A673 (cell line): ENCODE results near the gene PRPF40B.

Source experiments
- EZH2 ChIP-seq: fragments of 200-600 bp; sonication (generic); IDR thresholded peaks from 2 replicates; pipeline ENCODE4 v1.6.1; 2017; ENCODE audit warnings: borderline replicate concordance, low read depth, mild to moderate bottlenecking, mixed read lengths, antibody characterized with exemption, low read length; ENCODE audit not compliant: poor library complexity, severe bottlenecking
- TF ChIP-seq, protein P1 (sequence below): fragments of 300-800, 200-600 bp; sonication (generic); conservative IDR thresholded peaks from 2 replicates; pipeline ENCODE4 v1.5.1; 2017; ENCODE audit warnings: low read depth, mild to moderate bottlenecking, antibody characterized with exemption, low read length, moderate library complexity, mixed read lengths

- no peak for TF ChIP-seq EZH2
- TF ChIP-seq, protein P1, sequence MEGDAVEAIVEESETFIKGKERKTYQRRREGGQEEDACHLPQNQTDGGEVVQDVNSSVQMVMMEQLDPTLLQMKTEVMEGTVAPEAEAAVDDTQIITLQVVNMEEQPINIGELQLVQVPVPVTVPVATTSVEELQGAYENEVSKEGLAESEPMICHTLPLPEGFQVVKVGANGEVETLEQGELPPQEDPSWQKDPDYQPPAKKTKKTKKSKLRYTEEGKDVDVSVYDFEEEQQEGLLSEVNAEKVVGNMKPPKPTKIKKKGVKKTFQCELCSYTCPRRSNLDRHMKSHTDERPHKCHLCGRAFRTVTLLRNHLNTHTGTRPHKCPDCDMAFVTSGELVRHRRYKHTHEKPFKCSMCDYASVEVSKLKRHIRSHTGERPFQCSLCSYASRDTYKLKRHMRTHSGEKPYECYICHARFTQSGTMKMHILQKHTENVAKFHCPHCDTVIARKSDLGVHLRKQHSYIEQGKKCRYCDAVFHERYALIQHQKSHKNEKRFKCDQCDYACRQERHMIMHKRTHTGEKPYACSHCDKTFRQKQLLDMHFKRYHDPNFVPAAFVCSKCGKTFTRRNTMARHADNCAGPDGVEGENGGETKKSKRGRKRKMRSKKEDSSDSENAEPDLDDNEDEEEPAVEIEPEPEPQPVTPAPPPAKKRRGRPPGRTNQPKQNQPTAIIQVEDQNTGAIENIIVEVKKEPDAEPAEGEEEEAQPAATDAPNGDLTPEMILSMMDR: no peak
Observed at GRCh38 chr12:49641748-49642369, 18.5 kb downstream of the PRPF40B start.
